Aortic smooth muscle cell (primary cell): Measurements from ENCODE around the gene MRPL34. TPM values are rescaled to one million over a fixed set of nuclear protein-coding genes. Genes with fewer than 3 reads are reported as not detected.

Experiments used
- total RNA-seq: library from RNA; depleted of rRNA; stranded (reverse); fragments of >200 nt; gene quantifications from 2 replicates; pipeline ENCODE4 v1.2.3, GENCODE V29; 2014

Gene MRPL34
- 20.7 and 26.9 TPM in 2 replicates for total RNA-seq

GRCh38 chr19:17305517-17306284 is at the start of gene MRPL34:
MRPL34 (plus strand) TSS chr19:17305872; CDS start chr19:17305893, 21 bp downstream.

GRCh38 chr19:17264641-17264979 is 41.1 kb upstream of the MRPL34 start, which contains the start of gene USHBP1:
USHBP1 (minus strand) TSS chr19:17264745; CDS start chr19:17264299, 446 bp downstream.

GRCh38 chr19:17266975-17267788 is 38.5 kb upstream of the MRPL34 start, which contains the start of gene BABAM1:
BABAM1 (plus strand) TSS chr19:17267443; CDS start chr19:17268807, 1,364 bp downstream.

GRCh38 chr19:17281391-17282304 is 24.0 kb upstream of the MRPL34 start, which contains the start of gene ANKLE1:
ANKLE1 (plus strand) TSS chr19:17281901; CDS start chr19:17281921, 20 bp downstream.

GRCh38 chr19:17303167-17303939 is 2.3 kb upstream of the MRPL34 start, which contains the start of gene ABHD8:
ABHD8 (minus strand) TSS chr19:17303425; CDS start chr19:17301616, 1,809 bp downstream.

GRCh38 chr19:17309198-17309964 is 3.7 kb downstream of the MRPL34 start, which contains the start of gene DDA1:
DDA1 (plus strand) TSS chr19:17309563; CDS start chr19:17309655, 92 bp downstream.

GRCh38 chr19:17334414-17335409 is 29.0 kb downstream of the MRPL34 start, which contains the start of gene ANO8:
ANO8 (minus strand) TSS chr19:17334855; CDS start chr19:17334670, 185 bp downstream.

GRCh38 chr19:17336872-17337674 is 31.4 kb downstream of the MRPL34 start, which contains the start of gene GTPBP3:
GTPBP3 (plus strand) TSS chr19:17337553; CDS start chr19:17337612, 59 bp downstream.

Other genes with a start within 250 kb of the MRPL34 start
- gene HAUS8, start 230.4 kb upstream of the MRPL34 start, total RNA-seq, result 2.4 and 3.6 TPM in 2 replicates
- 59.2 and 70.3 TPM in 2 replicates for gene MYO9B, start 230.1 kb upstream of the MRPL34 start, total RNA-seq
- 25.7 and 26.2 TPM in 2 replicates for gene USE1, start 90.5 kb upstream of the MRPL34 start, total RNA-seq
- gene OCEL1, start 79.6 kb upstream of the MRPL34 start, total RNA-seq, result 1.1 and 2.7 TPM in 2 replicates
- gene NR2F6, start 60.0 kb upstream of the MRPL34 start, total RNA-seq, result 28.7 and 33.8 TPM in 2 replicates
- 0.13 and 0.25 TPM in 2 replicates for gene USHBP1, start 41.1 kb upstream of the MRPL34 start, total RNA-seq
- gene BABAM1, start 38.4 kb upstream of the MRPL34 start, total RNA-seq, result 81.6 and 107 TPM in 2 replicates
- 0.13 and 0.19 TPM in 2 replicates for gene ANKLE1, start 24.0 kb upstream of the MRPL34 start, total RNA-seq
- gene ABHD8, start 2.4 kb upstream of the MRPL34 start, total RNA-seq, result 8.6 and 8.8 TPM in 2 replicates
- 36.2 and 39.7 TPM in 2 replicates for gene DDA1, start 3.7 kb downstream of the MRPL34 start, total RNA-seq
- 6.3 and 6.7 TPM in 2 replicates for gene ANO8, start 29.0 kb downstream of the MRPL34 start, total RNA-seq
- 10.6 and 11.1 TPM in 2 replicates for gene GTPBP3, start 31.7 kb downstream of the MRPL34 start, total RNA-seq
- gene PLVAP, start 71.5 kb downstream of the MRPL34 start, total RNA-seq, result 0.31 and 0.92 TPM in 2 replicates
- gene CCDC194, start 88.3 kb downstream of the MRPL34 start, total RNA-seq, result 0.19 and 0.40 TPM in 2 replicates
- 28.2 and 79.7 TPM in 2 replicates for gene BST2, start 99.8 kb downstream of the MRPL34 start, total RNA-seq
- 30.6 and 36.4 TPM in 2 replicates for gene MVB12A, start 114.2 kb downstream of the MRPL34 start, total RNA-seq
- under 0.01 TPM in 1 of 2 replicates, not detected in the other for gene TMEM221, start 142.8 kb downstream of the MRPL34 start, total RNA-seq
- not detected in 2 replicates for gene NXNL1, start 155.1 kb downstream of the MRPL34 start, total RNA-seq
- 22.6 and 22.9 TPM in 2 replicates for gene SLC27A1, start 164.7 kb downstream of the MRPL34 start, total RNA-seq
- gene PGLS, start 205.8 kb downstream of the MRPL34 start, total RNA-seq, result 42.6 and 43.1 TPM in 2 replicates
- 59.1 and 66.6 TPM in 2 replicates for gene COLGALT1, start 249.8 kb downstream of the MRPL34 start, total RNA-seq